NCI-H2171 (cell line): ENCODE data around the gene GPR162.
A peak's percentile ranks its signal among the peaks of the same experiment; 100 is the strongest.

ENCODE experiments used
- DNase-seq: peaks from one replicate; lab custom pipeline; 2025; lab: John Stamatoyannopoulos, UW

Gene GPR162, protein sequence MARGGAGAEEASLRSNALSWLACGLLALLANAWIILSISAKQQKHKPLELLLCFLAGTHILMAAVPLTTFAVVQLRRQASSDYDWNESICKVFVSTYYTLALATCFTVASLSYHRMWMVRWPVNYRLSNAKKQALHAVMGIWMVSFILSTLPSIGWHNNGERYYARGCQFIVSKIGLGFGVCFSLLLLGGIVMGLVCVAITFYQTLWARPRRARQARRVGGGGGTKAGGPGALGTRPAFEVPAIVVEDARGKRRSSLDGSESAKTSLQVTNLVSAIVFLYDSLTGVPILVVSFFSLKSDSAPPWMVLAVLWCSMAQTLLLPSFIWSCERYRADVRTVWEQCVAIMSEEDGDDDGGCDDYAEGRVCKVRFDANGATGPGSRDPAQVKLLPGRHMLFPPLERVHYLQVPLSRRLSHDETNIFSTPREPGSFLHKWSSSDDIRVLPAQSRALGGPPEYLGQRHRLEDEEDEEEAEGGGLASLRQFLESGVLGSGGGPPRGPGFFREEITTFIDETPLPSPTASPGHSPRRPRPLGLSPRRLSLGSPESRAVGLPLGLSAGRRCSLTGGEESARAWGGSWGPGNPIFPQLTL

GRCh38 chr12:6821591-6822425 lies at the start of gene GPR162:
GPR162 (plus strand) TSS chr12:6821821; CDS start chr12:6823899, 2,078 bp downstream.
- DNase-seq: peak; percentile 100

GRCh38 chr12:6772331-6772695 lies 49.3 kb upstream of the GPR162 start, which contains the start of gene LAG3:
LAG3 (plus strand) TSS chr12:6772520; CDS start chr12:6772853, 333 bp downstream.
- DNase-seq: no peak

DNA sequence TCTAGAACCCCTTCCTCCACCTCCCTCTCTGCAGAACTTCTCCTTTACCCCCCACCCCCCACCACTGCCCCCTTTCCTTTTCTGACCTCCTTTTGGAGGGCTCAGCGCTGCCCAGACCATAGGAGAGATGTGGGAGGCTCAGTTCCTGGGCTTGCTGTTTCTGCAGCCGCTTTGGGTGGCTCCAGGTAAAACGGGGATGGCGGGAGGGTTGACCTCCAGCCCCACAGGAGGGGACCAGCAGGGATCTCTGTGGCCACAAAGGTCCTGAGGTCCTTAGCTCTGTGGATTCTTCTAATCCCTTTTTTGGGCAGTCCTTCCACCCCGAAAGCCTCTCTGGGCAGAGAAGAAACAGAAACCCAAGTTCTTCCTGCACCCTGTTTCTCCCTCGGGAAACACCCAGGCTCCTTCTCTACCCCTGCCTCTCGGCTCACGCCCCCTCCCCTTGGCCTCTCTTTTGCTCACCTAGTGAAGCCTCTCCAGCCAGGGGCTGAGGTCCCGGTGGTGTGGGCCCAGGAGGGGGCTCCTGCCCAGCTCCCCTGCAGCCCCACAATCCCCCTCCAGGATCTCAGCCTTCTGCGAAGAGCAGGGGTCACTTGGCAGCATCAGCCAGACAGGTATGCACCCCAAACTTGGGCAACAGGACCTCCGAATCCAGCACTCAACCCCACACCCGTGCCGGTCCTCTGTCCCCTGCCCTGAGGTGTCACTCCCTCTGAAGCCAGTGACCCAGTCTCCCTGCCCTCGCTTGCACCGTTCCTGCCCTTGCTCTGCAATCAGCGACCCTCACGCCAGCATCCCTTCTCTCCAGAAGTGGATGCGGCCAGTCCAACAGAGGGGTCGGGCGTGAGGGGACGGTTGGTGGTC lies 48.7 kb upstream of the GPR162 start:
- no peak for DNase-seq

- DNase-seq: no peak
Observed at GRCh38 chr12:6773590-6774351, 47.9 kb upstream of the GPR162 start.

DNA sequence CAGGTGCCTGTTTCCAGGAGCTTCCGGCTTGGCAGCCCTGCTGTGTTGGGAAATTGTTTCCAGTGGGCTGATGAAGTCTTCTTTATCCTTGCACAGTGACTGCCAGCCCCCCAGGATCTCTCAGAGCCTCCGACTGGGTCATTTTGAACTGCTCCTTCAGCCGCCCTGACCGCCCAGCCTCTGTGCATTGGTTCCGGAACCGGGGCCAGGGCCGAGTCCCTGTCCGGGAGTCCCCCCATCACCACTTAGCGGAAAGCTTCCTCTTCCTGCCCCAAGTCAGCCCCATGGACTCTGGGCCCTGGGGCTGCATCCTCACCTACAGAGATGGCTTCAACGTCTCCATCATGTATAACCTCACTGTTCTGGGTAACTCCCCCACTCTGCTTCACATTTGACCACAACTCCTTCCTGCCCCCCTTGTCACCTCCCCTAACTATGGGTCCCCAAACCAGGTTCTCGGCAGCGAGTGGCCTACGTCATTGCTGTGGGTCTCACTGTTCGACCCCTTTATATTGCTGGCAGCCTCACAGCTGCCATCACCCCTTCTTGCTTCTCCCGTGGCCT lies 47.0 kb upstream of the GPR162 start:
- no peak for DNase-seq

DNA sequence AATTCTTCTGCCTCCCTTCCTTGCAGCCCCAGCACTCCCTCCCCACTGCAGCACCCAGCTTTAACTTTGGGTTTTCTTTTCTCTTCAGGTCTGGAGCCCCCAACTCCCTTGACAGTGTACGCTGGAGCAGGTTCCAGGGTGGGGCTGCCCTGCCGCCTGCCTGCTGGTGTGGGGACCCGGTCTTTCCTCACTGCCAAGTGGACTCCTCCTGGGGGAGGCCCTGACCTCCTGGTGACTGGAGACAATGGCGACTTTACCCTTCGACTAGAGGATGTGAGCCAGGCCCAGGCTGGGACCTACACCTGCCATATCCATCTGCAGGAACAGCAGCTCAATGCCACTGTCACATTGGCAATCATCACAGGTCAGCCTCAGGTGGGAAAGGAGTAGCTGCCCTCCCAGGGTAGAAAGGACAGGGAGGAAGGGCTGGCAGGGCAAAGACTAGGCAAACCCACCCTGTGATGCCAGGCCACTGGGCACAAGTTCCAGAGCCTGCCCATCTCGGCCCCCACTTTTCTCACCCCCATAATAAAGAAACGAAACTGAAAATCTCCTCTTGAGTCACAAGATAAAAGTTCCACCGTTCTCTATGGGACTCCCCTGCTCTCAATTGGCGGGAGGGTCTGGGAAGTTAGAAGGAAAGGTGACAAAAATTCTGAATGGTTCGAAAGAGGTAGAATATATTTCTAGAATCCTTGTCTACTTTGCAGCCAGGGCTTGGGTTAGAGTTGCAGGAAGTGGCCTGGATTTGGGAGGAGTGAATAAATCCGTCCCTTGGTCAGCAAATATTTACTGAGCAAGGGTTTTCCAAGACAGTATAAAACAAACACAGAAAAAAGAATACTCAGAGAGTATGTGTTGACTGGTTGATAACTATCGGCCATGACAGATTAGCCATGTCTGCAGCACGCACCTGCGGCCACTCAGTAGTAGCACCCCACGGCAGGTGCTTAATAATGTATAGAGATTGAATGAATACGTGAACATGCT lies 46.1 kb upstream of the GPR162 start:
- DNase-seq: no peak

GRCh38 chr12:6777386-6777785 lies 44.2 kb upstream of the GPR162 start:
- no peak for DNase-seq

DNA sequence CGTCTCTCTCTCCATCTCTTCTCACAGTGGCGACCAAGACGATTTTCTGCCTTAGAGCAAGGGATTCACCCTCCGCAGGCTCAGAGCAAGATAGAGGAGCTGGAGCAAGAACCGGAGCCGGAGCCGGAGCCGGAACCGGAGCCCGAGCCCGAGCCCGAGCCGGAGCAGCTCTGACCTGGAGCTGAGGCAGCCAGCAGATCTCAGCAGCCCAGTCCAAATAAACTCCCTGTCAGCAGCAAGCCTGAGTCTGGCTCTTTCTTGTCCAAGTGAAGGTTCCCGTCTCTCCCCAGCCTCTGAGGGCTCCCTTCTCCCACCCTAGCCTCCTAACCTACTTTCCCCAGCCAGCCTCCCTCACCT lies 43.4 kb upstream of the GPR162 start:
- peak; percentile 74 for DNase-seq

GRCh38 chr12:6778574-6779550 lies 42.8 kb upstream of the GPR162 start:
- DNase-seq: peak; percentile 100

DNA sequence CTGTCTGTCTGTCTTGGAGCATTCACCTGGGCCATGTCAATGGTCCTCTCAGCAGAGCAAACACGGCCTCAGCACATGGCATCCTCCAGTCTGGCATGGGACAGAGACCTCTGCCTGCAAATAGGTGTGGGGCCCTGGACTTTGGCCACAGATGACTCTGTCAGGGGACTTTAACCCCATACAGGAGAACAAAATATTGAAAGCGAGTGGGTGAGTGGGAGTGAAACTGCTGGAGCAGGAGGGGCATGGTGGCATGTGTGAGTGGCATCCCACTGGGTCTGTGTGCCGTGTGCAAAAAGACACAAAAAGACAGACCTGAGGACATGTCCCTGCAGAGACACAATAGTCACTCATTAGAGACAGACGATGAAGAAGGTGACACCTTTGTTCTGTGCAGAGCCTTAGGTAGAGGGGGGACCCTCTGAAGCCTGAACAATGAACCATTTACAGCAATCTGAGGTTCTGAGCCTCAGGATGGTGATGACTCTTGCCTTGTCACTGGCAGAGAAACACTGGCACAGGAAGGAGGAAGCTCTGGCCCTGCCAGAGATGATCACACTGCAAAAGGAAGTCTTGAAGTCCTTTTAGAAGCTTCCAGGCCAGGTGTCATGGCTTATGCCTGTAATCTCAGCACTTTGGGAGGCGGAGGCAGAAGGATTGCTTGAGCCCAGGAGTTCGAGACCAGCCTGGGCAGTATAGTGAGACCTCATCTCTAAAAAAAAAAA lies 41.8 kb upstream of the GPR162 start:
- no peak for DNase-seq

GRCh38 chr12:6780573-6780972 lies 41.0 kb upstream of the GPR162 start:
- DNase-seq: no peak

- DNase-seq: no peak
Observed at GRCh38 chr12:6782119-6782518, 39.5 kb upstream of the GPR162 start.

DNA sequence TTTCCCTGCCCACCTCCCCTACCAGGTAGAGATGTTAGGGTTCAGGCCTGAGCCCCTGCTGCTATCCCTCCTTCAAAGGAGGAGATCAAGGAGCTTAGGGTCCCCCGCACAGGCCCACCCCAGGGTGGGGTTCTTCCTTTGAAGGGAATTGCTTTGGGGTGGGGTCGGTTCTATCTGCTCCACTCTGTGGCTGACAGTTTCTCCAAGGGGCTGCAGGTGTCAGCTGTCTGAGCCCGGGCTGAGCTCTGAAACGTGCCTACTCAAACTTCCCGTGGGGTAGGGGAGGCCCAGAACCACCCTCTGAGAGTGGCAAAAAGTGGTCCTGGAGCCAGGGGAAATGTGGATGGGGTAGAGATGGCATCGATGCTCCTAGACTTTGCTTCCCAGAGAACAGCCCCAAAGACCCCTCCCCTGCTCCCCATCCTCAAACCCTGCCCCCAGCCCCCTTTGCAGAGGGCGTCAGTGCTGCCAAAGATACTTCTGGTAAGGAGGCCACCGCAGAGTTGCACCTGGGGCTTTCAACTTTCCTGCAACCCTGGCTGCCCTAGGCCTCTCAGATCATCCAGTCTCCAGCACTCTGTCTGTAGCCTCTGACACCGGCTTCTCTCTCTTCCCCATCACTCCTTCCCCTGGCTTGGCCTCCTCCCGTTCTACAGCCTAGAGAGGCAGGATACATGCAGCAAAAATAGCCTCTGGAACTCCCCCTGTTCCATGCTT lies 38.6 kb upstream of the GPR162 start:
- DNase-seq: no peak

DNA sequence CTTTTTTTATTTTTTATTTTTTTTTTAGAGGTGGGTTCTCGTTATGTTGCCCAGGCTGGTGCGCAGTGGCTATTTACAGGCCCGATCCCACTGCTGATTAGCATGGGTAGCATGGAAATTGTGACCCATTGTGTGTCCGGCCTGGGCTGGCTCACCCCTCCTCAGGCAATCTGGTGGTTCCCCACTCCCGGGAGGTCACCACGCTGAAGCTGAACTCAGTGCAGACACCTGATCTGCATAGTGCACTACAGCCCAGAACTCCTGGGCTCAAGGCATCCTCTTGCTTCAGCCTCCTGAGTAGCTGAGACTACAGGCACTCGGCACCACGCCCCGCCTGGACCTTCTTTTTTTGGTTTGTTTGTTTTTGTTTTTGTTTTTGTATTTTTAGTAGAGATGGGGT lies 37.8 kb upstream of the GPR162 start:
- no peak for DNase-seq

DNA sequence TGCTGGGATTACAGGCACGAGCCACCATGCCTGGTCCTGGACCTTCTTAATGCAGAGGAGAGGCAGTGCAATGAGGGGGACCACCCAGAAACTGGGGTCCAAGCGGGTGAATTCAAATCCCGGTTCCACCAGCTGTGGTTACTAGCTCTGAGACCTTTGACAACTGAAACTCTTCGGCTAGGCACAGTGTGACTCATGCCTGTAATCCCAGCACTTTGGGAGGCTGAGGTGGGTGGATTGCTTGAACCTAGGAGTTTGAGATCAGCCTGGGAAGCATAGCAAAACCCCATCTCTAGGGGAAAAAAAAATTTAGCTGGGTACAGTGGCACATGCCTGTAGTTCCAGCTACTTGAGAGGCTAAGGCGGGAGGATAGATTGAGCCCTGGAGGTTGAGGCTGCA lies 37.3 kb upstream of the GPR162 start:
- DNase-seq: no peak

- DNase-seq: no peak
Observed at GRCh38 chr12:6784761-6785160, 36.9 kb upstream of the GPR162 start.
